D721Med (cell line): ENCODE data around the gene SCFD2.

ENCODE experiments used
- DNase-seq: peaks from one replicate; pipeline ENCODE4 v3.0.0; 2011; ENCODE audit warnings: low spot score; ENCODE audit not compliant: insufficient read length
- FAIRE-seq: peaks from 2 replicates; lab custom pipeline; 2011; peaks lifted over from hg19 to GRCh38; lab: Jason Lieb, UNC
- CTCF ChIP-seq: IDR thresholded peaks from 2 replicates; pipeline ENCODE4 v1.5.1; 2012; ENCODE audit warnings: mild to moderate bottlenecking, control low read depth; ENCODE audit not compliant: insufficient read depth; ENCODE audit errors: missing control alignments

SCFD2 gene

GRCh38 chr4:53175640-53176039, 190.2 kb downstream of the SCFD2 start:
- no peak for DNase-seq
- TF ChIP-seq CTCF, result no peak
- no peak for FAIRE-seq

DNA sequence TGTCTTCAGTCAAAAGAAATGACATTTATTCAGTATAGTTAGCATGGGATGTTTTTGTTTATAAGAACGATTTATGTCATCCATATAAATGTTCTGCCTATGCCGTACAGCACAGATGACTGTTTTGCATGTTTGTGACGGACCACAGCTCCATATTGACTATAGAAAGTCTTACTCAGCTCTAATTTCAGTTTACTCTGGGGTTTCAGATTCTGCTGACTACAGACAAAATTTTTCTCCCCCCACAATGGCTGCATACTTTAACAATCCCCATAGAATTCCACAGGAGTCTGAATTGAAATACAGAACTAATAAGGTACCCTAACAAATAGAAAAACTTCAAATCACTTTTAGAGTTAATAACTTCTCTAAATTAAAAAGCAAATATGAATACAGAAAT, 191.0 kb downstream of the SCFD2 start:
- FAIRE-seq (no peak), DNase-seq (no peak)
- TF ChIP-seq CTCF, result no peak

- no peak for FAIRE-seq
- DNase-seq, result no peak
- no peak for TF ChIP-seq CTCF
Observed at GRCh38 chr4:53173576-53173975, 192.3 kb downstream of the SCFD2 start.

DNA sequence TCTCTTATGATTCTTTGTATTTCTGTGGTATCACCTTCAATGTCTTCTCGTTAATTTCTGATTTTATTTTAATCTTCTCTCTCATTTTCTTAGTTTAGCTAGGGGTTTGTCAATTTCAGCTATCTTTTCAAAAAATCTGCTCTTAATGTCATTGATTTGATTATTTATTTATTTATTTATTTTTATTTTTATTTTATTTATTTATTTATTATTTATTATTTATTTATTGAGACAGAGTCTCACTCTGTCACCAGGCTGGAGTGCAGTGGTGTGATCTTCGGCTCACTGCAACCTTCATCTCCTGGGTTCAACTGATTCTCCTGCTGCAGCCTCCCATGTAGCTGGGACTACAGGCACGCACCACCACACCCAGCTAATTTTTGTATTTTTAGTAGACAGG, 194.1 kb downstream of the SCFD2 start:
- no peak for FAIRE-seq
- TF ChIP-seq CTCF, result no peak

GRCh38 chr4:53169695-53170617, 195.9 kb downstream of the SCFD2 start:
- TF ChIP-seq CTCF, result no peak
- FAIRE-seq (no peak), DNase-seq (no peak)

More for the DNA sequence above, 194.1 kb downstream of the SCFD2 start:
- no peak for DNase-seq

DNA sequence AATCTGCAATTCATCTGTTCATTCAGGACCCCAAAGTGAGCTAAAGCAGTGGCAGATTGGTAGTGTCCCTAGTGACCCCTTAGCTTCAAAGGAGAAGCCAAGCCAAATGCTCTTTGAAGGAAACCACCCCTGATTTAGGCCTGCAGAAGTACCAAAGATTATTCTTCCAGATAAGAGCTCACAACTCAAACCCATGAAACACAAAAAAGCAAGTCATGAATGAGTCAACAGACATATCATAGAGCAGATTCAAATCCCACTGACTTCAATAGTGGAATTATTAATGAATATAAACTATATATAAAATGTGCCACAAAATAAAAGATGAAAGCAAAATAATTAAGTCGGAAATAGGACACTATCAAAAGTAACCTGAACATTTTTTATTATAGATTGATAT, 197.6 kb downstream of the SCFD2 start:
- no peak for FAIRE-seq
- no peak for DNase-seq
- TF ChIP-seq CTCF, result no peak

- FAIRE-seq (no peak), DNase-seq (no peak)
- TF ChIP-seq CTCF, result no peak
Observed at GRCh38 chr4:53162969-53163368, 202.9 kb downstream of the SCFD2 start.
